ENCODE data around the gene POMT2. TPM values are rescaled to one million over a fixed set of nuclear protein-coding genes. Genes with fewer than 3 reads are reported as not detected.

Gene POMT2
- polyA plus RNA-seq, 6 donors from 2014 or later: 0.94 to 4.1 (median 3.0) TPM

GRCh38 chr14:77278461-77279230 lies 42.0 kb downstream of the POMT2 start:
- Mint-ChIP-seq H3K36me3 (peaks cover 11% of the 10 kb centered on the region in 2 donors), H3K4me1 (no peaks in the 10 kb centered on the region), H3K9me3 (no peaks in the 10 kb centered on the region), H3K27me3 (no peaks in the 10 kb centered on the region), H3K4me3 (no peak overlapping the region), H3K27ac (peak overlapping the region in 1 of 6 donors; percentile 15)
- DNase-seq (no peak), ATAC-seq (ENCODE audit: low read depth in 2 of 2) (no peak)

GRCh38 chr14:77276959-77277358 lies 43.7 kb downstream of the POMT2 start:
- Mint-ChIP-seq H3K9me3 (no peaks in the 10 kb centered on the region), H3K27ac (no peak overlapping the region), H3K4me1 (peaks cover 0 to under 1% (median 0%) of the 10 kb centered on the region in 3 donors), H3K27me3 (peaks cover 11 to 14% (median 12%) of the 10 kb centered on the region in 3 donors), H3K36me3 (peaks cover 8 to 14% of the 10 kb centered on the region in 2 donors), H3K4me3 (no peak overlapping the region)
- ATAC-seq (ENCODE audit: low read depth in 2 of 2) (no peak), DNase-seq (no peak)

GRCh38 chr14:77276295-77276935 lies 44.3 kb downstream of the POMT2 start:
- Mint-ChIP-seq H3K27ac (no peak overlapping the region), H3K4me1 (peaks cover 0 to 6% (median 0%) of the 10 kb centered on the region in 3 donors), H3K36me3 (peaks cover 8 to 16% of the 10 kb centered on the region in 2 donors), H3K9me3 (no peaks in the 10 kb centered on the region), H3K27me3 (peaks cover 11 to 20% (median 18%) of the 10 kb centered on the region in 3 donors), H3K4me3 (no peak overlapping the region)
- ATAC-seq (ENCODE audit: low read depth in 2 of 2) (no peak), DNase-seq (no peak)

- Mint-ChIP-seq H3K27me3 (peaks cover 11 to 23% (median 22%) of the 10 kb centered on the region in 3 donors), H3K4me1 (peaks cover 0 to 8% (median 0%) of the 10 kb centered on the region in 3 donors), H3K27ac (no peak overlapping the region), H3K4me3 (no peak overlapping the region), H3K9me3 (no peaks in the 10 kb centered on the region), H3K36me3 (peaks cover 8 to 16% of the 10 kb centered on the region in 2 donors)
- ATAC-seq (ENCODE audit: low read depth in 2 of 2) (no peak), DNase-seq (no peak)
Measured at GRCh38 chr14:77275601-77276017, 45.1 kb downstream of the POMT2 start.

GRCh38 chr14:77275041-77275580 lies 45.6 kb downstream of the POMT2 start:
- no peak for DNase-seq
- Mint-ChIP-seq H3K4me1 (peaks cover 3 to 8% (median 3%) of the 10 kb centered on the region in 3 donors), H3K27ac (peak overlapping the region in 1 of 6 donors; percentile 70), H3K27me3 (peaks cover 11 to 26% (median 26%) of the 10 kb centered on the region in 3 donors), H3K9me3 (no peaks in the 10 kb centered on the region), H3K4me3 (no peak overlapping the region), H3K36me3 (peaks cover 4 to 11% of the 10 kb centered on the region in 2 donors)
- no peak for ATAC-seq (ENCODE audit: low read depth in 2 of 2)

- Mint-ChIP-seq H3K27me3 (peaks cover 14 to 35% (median 34%) of the 10 kb centered on the region in 3 donors), H3K9me3 (no peaks in the 10 kb centered on the region)
- DNase-seq: no peak
Measured at GRCh38 chr14:77273796-77274195, 46.9 kb downstream of the POMT2 start.

GRCh38 chr14:77272261-77272660 lies 48.4 kb downstream of the POMT2 start:
- ATAC-seq (ENCODE audit: low read depth in 2 of 2): no peak
- DNase-seq: no peak
- Mint-ChIP-seq H3K9me3 (peaks cover 0 to 5% (median 2%) of the 10 kb centered on the region in 7 donors), H3K4me3 (no peak overlapping the region), H3K27me3 (peaks cover 21 to 48% (median 46%) of the 10 kb centered on the region in 3 donors), H3K4me1 (peaks cover 6 to 11% (median 6%) of the 10 kb centered on the region in 3 donors), H3K27ac (no peak overlapping the region), H3K36me3 (peaks cover 0 to 18% of the 10 kb centered on the region in 2 donors)

More at GRCh38 chr14:77273796-77274195, 46.9 kb downstream of the POMT2 start:
- Mint-ChIP-seq H3K4me1 (peaks cover 6 to 11% (median 6%) of the 10 kb centered on the region in 3 donors), H3K36me3 (peaks cover 0 to 8% of the 10 kb centered on the region in 2 donors), H3K4me3 (no peak overlapping the region), H3K27ac (peak overlapping the region in 1 of 6 donors; percentile 23)
- ATAC-seq (ENCODE audit: low read depth in 2 of 2): no peak

GRCh38 chr14:77271113-77271710 lies 49.5 kb downstream of the POMT2 start, which contains the start of gene NGB:
TSS of gene NGB (minus strand) at chr14:77271206. CDS start at chr14:77270937, 269 bp downstream.
- Mint-ChIP-seq H3K27ac (no peak within 1 kb of the TSS), H3K4me1 (peaks cover 6 to 11% (median 6%) of the 10 kb centered on the region in 3 donors), H3K4me3 (peak within 1 kb of the TSS in 6 of 8 donors; percentile 20 to 66 (median 44)), H3K9me3 (peaks cover 0 to 5% (median 2%) of the 10 kb centered on the region in 7 donors), H3K36me3 (peaks cover 0 to 18% of the 10 kb centered on the region in 2 donors), H3K27me3 (peaks cover 21 to 48% (median 46%) of the 10 kb centered on the region in 3 donors)
- ATAC-seq (ENCODE audit: low read depth in 2 of 2): no peak
- no peak for DNase-seq

GRCh38 chr14:77270361-77271112 lies 50.1 kb downstream of the POMT2 start:
- DNase-seq (no peak), ATAC-seq (ENCODE audit: low read depth in 2 of 2) (no peak)
- Mint-ChIP-seq H3K9me3 (peaks cover 0 to 5% (median 2%) of the 10 kb centered on the region in 7 donors), H3K4me1 (peaks cover 6 to 11% (median 6%) of the 10 kb centered on the region in 3 donors), H3K36me3 (peaks cover 0 to 18% of the 10 kb centered on the region in 2 donors), H3K27me3 (peaks cover 21 to 48% (median 46%) of the 10 kb centered on the region in 3 donors), H3K27ac (no peak overlapping the region), H3K4me3 (peak overlapping the region in 4 of 8 donors; percentile 33 to 66 (median 47))

- H3K4me1 Mint-ChIP-seq: peaks cover 6 to 16% (median 10%) of the 10 kb centered on the region in 3 donors
- ATAC-seq (ENCODE audit: low read depth in 2 of 2): no peak
- peaks cover 21 to 48% (median 46%) of the 10 kb centered on the region in 3 donors for H3K27me3 Mint-ChIP-seq
- peaks cover 0 to 5% (median 2%) of the 10 kb centered on the region in 7 donors for H3K9me3 Mint-ChIP-seq
- H3K27ac Mint-ChIP-seq: peak overlapping the region in 1 of 6 donors; percentile 65
- peaks cover 0 to 18% of the 10 kb centered on the region in 2 donors for H3K36me3 Mint-ChIP-seq
- no peak overlapping the region for H3K4me3 Mint-ChIP-seq
- DNase-seq: no peak
Measured at GRCh38 chr14:77268989-77269600, 51.6 kb downstream of the POMT2 start.

GRCh38 chr14:77267937-77268699 lies 52.6 kb downstream of the POMT2 start:
- Mint-ChIP-seq H3K4me3 (peak overlapping the region in 1 of 8 donors; percentile 45), H3K36me3 (peaks cover 0 to 18% of the 10 kb centered on the region in 2 donors), H3K9me3 (peaks cover 0 to 5% (median 2%) of the 10 kb centered on the region in 7 donors), H3K27ac (no peak overlapping the region), H3K4me1 (peaks cover 6 to 16% (median 10%) of the 10 kb centered on the region in 3 donors), H3K27me3 (peaks cover 20 to 47% (median 45%) of the 10 kb centered on the region in 3 donors)
- ATAC-seq (ENCODE audit: low read depth in 2 of 2): no peak
- no peak for DNase-seq

Measured in naive B cell (primary cell).